Activated CD4-positive, alpha-beta T cell treated with anti-CD3 and anti-CD28 coated beads, Interleukin-10, Interleukin-2, amounts not matched to agents 100 ng/mL and 50 ng/mL, durations not matched to agents 16 hours and 8 hours (primary cell): ENCODE data around the gene NT5DC3.
"Not testable (repeated sequence)": the region's sequence is repeated elsewhere in the genome, so short reads cannot be mapped to it uniquely, and the experiment has no call there.

Experiments used
- DNase-seq: peaks from one replicate; pipeline ENCODE4 v3.0.0-alpha.2; 2020

The NT5DC3 gene

DNA sequence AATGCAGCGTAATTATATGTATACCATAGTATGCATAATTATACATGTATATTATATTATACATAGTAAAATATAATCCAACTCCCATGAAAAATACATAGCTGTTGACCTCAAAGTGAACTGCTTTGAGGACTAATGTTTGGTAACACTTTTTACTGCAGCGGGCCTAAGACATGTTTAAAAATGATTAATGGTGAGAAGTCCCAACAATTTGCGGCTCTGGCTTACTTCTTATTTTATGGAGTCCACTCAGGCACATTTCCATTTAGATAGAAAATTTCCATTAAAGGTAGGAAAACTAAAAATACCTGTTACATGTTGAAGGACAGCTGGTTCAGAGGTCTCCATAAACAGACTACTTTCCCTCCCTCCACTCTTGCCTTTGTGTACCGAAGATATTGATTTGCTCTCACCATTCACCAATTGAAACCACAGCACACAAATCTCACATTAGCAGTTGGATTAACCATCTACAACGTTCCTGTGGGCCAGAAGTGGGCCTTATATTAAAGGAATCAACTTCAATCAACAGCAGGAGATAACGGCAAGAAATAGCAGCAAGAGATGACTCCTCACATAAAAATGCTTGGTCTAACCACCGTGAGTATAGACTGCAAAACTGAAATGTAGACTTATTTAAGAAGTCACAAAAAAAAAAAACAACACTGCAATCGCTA lies 14.1 kb upstream of the NT5DC3 start:
- DNase-seq = no peak

DNA sequence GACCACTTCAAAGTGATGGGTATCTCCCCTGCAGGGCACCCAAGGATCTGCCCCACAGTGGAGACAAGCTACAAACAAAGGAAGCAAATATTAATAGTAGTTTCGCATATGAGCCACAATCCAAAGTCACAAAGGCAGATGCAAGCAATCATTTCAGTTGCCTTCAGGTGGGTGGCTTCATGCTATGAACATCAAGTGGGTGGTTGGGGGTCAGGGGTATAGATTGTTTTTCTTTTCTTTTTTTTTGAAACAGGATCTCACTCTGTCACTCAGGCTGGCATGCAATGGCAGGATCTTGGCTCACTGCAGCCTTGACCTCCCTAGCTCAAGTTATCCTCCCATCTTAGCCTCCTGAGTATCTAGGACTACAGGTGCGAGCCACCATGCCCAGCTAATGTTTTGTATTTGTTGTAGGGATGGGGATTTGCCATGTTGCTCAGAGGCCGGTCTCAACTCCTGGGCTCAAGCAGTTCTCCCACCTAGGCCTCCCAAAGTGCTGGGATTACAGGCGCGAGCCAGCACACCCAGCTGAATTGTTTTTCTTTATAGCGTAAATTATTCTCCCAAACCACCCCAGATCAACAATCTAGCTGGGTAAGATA lies 13.4 kb upstream of the NT5DC3 start:
- no peak for DNase-seq

DNA sequence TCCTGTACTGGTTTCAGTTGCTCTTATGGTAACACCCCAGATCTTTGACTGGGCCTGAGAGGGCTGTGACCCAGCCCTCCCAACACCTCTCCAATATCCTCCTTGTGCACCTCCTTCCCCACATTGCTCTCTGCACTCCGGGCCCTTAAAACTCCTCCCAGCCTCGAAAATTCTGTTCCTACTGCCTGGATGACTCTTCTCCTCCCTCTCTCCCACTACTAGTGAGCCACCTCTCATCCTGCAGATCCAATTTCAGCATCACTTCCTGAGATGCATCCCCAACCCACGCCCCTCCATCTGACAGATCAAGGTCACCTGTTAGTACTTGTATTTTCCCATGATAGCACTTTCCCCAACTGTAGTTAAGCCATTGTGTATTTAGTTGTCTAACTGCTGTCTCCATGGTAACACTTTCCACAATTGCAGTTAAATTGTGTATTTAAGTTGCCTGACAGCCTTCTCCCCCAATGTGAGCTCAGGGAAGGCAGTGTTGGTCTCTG lies 11.5 kb upstream of the NT5DC3 start:
- no peak for DNase-seq

DNA sequence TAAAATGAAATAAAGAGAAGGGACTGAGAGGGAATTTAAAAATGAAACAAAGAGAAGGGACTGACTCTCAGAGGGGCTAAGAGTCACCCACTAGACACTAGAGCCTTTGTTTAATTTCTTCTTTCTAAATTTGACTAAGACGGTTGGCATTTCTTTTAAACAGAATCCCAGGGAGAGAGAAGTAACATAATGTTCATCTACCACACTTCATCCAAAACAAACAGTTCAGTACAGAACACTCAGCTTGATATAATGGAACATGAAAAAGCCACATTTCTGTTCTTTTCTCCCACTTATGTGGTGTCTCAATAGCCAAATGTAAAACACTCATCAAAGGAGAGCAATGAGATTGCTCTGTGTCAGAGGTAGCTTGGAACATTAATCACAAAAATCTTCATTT lies 10.1 kb upstream of the NT5DC3 start:
- DNase-seq = no peak

DNA sequence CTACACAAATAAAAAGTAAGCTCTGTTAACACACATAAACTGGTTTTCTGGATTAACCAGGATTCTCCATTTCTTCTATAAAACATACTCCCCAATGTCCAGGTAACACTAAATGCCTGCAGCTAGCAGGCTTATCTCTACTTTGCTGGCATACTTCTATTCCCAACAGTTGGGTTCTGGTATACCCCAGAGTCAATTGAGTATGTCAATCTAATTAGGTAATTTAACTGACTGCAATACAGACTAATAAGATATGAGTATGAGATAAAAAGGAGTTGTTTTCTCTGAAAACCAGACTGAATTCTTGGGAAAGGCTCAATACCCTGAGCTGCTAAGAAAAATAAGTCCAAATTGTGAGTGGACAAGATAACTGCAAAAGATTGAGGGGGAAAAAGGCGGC lies 9.4 kb upstream of the NT5DC3 start:
- DNase-seq = no peak

DNA sequence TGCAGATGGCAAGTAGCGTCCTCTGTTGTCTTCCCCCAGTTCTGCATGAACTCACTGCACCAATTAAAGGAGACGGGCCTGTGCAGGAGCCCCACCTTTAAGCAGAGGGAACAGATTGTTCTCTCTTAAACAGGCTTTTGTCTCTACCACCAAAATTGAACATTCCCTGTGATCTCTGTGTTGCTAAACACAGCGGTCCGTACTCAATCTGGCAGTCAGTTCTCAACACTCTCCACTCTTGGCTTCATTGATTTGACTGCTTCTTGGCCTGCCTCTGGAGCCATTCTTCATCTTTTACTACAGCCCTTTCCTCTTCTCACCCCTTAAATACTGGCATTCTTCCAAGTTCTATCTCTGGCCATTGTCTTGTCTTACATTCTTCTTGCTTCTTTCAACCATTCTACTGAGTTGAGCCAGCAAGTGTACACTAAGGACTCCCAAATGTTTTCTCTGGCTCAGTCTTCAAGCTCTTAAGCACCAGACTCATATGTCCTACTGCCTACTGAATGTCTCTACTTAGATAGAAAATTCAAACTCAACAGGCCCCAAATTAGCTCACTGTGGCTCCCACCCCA lies 8.0 kb upstream of the NT5DC3 start:
- no peak for DNase-seq

DNA sequence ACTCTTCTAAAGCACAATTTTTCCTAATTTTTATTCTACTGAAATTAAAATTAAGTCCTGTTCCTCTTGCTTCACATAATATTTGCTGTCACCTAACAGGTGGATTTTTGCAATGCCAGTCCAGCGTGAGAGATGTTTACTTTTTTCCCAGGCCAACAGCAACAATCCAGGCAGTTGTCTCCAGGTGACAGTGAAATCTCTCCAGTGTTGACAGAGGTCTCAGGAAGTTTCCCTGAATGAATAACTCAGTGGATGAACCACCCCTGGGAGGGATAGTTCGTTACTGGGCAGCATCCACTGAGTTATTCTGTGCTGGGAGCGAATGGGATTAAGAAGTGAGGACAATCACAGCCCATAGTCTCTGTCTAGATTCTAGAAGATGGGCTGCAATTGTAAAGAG lies 7.1 kb upstream of the NT5DC3 start:
- no peak for DNase-seq

DNA sequence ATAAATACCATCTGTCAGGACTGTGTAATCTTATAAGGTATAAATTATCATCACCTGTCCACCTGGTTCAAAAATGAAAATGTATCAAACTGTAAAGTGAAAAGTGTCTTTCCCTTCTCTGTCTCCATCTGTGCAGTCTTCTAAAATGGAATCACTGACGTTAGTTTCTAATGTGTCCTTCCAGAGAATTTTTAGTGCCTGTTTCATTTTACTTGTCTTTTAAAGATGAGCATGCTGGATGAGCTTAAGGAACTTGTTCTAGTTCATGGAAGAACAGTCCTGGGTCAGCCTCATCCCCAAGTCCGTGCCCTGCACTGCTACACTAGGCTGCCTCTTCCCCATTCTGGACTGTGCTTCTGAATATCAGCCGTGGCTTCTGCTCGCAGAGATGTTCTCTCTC lies 5.4 kb upstream of the NT5DC3 start:
- DNase-seq = no peak

DNA sequence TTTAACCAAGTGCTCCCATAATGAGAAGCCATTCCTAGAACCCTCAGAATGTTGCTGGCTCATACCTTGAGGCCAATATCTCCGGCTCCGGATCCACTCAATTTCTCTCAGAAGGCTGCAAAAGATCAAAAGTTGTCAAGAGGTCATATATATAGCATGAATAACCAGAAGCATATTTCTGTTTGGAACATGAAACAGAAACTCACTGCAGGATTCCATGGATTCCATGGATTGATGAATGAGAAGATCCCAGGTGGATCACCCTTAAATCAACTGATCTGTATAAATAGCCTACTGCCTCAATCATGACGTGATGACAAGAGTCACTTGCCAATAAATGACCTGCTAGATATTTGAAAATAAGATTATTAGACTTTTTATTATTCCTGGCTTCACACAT lies 3.3 kb upstream of the NT5DC3 start:
- DNase-seq = no peak

DNA sequence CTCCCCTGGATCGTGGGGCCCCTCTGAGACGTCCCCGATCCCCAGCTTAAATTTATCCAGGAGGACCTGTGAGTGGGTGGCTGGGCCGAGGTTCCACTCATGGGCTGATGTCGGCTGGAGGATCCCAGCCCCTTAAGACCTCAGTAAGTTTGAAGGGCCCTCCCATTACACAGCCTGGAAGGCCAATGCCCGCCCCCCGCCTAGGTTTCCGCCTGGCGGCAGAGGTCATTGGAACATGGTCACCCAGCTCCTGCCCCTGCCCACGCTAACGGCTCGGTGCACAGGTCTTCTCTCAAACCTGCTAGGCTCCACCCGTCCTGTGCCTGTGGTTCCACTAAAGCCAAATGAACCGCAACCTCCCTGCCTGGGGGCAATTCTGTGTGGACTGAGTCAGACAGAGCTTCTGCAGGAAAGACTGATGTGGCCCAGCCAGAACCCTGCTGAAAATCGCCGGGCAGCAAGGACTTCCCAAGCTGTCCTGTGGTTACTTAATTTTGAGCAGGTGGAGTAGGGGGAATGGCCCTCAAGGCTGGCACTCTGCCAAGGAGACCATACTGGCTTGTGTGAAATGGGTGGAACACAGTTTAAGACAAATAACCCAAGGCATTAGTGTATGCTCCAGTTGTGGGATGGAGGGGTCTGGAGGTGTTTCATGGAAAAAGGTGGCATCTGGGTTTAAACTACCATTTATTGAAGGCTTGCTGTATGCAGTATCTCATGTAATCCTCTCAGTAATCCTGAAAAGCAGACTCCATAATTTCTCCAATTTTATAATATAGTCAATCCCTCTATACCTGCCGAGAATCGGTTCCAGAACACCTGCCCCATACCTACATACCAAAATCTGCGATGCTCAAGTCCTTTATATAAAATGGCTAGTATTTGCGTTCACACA lies 903 bp upstream of the NT5DC3 start:
- peak; percentile 61 for DNase-seq

DNA sequence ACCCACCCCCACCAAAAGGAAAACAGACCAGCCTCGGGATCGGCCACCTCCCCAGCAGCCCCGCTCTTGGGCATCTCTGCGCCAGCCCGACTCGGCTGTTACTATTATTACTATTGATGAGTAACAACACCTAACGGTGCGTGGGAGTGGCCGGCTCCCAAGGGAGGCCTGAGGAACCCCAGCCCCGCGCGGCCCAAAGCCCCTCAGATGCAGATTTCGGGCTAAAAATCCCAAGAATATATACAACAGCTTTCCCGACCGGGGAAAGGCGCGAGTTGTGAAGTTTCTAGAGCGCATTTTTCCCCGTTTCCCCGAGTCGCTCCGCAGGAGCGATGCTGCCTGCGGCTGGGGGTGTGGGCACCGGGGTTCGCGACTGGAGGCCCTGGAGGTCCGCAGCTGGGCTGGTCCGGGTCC lies 565 bp downstream of the NT5DC3 start:
- DNase-seq = peak; percentile 49

DNA sequence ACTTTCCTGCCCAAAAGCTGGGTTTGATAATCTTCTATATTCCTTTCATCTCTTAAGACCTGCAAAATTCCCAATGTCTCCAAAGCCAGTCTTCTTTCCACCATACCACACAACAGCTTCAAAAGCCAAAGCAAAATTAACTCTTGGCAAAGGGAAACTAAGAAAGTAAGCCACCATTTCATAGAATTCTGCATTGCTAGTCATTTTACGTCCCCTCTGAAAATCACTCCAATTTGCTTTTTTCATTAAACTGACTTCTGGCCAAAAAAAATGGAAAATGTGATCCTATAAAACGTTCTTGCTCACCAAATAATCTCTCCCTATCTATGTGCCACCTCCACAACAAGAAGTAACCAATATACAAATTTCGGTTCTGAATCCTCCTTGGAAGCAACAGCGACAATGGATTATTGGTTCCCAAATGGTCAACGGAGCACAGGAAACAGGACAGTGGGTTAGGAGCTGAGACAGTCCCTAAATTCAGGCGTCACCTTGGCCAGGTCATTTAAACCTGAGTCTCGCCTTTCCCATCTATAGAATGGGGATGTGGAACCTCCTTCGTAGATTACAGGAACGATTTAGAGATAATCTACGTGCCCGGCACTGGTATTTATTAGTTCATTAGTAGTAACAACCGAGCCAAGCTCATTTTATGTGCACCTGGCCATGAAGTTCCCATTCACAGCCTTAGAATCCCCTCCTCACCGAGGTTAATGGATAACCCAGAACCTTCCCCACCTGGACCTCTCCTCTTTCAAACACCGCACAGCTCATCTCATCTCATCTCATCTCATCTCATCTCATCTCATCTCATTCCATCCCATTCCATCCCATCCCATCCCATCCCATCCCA lies 1.2 kb downstream of the NT5DC3 start:
- no peak for DNase-seq

DNA sequence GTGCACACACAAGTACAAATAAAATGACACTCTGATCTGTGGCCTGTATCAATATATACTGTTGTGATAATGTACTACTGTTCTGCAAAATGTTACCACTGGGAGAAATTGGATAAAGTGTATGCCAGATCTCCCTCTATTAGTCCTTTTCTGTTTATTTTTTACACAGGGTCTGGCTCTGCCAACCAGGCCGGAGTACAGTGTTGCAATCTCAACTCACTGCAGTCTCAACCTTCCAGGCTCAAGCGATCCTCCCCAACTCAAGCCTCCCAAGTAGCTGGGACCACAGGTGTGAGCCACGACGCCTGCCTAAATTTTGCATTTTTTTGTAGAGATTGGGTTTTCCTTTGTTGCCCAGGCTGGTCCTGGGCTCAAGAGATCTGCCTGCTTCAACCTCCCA lies 1.9 kb downstream of the NT5DC3 start:
- DNase-seq = no peak

DNA sequence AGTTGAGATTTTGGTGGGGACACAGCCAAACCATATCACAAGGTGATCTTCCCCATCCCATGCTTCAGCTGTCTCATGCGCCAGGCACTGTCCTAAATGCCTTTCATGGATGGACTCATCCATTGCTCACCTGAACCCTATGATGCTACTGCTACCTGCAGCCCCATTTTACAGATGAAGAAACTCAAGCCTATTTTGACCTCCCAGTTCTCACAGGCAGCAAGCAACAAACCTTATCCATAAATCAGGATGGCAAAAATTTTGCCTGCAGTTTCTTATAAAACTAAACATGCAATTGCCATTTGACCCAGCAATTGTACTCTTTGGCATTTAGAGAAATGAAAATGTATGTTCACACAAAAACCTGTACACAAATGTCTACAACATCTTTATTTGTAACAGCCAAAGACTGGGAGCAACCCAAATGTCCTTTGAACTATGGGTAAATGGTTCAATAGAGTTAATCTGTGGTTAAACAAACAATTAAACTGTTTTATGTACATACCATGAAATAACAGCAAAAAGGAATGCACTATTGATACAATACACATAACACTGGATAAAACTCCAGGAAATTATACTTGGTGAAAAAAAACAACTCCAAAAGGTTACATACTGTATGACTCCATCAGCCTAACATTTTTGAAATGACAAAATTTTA lies 2.6 kb downstream of the NT5DC3 start:
- DNase-seq = no peak

DNA sequence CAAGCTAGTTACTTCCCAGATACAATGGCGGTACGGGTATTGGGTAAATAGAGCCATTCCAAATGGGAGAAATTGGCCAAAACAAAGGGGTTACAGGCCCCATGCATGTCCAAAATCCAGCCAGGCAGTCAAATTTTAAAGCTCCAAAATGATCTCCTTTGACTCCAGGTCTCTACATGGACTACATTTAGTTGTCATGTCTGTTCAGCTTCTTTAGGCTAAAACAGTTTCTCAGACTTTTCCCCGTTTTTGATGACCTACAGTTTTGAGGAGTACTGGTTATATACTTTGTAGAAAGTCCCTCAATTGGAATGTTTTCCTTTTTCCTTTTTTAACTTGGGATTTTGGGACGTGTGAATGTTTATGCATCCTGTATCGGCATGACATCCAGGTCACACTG lies 4.7 kb downstream of the NT5DC3 start:
- no peak for DNase-seq

DNA sequence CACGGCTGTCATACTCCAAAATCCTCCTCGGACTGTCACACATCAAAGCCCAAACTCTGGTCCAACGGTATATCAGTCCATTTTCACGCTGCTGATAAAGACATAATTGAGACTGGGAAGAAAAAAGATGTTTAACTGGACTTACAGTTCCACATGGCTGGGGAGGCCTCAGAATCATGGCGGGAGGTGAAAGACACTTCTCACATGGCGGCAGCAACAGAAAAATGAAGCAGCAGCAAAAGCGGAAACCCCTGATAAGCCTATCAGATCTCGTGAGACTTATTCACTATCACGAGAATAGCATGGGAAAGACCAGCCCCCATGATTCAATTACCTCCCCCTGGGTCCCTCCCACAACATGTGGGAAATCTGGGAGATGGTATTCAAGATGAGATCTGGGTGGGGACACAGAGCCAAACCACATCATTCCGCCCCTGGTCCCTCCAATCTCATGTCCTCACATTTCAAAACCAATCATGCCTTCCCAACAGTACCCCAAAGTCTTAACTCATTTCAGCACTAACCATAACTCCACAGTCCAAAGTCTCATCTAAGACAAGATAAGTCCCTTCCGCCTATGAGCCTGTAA lies 5.2 kb downstream of the NT5DC3 start:
- DNase-seq = not testable (repeated sequence)

DNA sequence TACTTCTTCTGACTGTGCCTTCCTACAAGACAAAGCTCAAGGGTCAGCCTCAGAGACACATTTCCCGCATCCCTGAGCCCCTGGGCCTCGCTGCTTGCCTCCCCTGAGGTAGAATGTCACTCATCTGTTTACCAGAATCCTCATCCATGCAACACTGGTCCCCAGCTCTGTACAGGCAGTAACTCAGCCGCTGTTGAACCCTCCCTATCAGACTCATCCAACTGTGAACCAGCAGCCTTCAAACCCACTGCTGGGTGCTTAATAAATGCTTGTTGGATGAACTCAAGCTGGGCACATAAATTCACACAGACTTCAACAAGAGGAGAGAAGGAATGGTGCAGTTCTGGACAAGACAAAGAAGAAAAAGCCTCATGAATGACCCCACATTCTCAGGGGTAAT lies 6.1 kb downstream of the NT5DC3 start:
- DNase-seq = no peak

DNA sequence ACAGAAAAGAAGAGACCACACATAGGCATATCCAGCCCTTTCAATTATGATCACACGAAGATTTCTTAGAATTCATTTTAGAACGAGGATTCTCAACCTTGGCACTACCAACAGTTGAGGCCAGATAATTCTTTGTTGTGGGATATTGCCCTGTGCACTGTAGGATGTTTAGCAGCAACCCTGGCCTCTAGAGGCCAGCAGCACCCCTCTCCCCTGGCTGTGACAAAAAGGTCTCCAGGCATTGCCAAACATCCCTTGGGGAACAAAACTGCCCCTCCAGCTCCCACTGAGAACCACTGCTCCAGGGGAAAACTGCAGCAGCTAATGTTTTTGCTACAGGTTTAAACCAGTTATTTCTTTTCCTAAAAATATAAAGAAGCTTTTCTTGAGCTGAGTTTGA lies 7.1 kb downstream of the NT5DC3 start:
- no peak for DNase-seq

DNA sequence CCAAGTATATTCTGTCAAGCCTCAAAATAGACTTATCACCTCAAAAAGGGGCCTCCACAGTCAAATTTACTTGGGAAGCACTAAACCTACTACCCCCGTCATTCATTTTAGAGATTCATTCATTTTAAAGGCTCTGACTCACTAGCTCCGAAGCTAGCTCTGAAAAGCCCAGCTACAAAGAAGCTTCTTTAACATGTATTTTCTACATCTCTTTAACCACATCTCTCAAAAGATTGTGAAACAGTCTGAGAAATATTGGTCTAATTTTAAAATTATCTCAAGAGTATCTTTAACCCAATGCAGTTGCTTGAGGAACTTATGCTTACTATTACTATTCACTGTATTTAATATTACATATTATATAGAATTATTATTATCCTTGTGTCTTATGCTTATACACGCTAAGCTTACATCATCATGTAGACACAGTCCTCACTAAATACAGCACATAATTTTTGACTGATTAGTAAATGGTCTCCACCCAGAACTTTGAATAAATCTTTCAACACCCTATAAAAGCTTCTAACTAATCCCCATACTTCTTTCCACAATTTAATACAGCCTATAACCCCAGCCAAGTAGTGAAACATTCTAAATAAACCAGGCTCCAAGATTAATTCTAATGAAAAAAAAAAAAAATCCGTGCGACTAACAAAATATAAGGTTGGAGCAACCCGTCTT lies 7.8 kb downstream of the NT5DC3 start:
- no peak for DNase-seq

DNA sequence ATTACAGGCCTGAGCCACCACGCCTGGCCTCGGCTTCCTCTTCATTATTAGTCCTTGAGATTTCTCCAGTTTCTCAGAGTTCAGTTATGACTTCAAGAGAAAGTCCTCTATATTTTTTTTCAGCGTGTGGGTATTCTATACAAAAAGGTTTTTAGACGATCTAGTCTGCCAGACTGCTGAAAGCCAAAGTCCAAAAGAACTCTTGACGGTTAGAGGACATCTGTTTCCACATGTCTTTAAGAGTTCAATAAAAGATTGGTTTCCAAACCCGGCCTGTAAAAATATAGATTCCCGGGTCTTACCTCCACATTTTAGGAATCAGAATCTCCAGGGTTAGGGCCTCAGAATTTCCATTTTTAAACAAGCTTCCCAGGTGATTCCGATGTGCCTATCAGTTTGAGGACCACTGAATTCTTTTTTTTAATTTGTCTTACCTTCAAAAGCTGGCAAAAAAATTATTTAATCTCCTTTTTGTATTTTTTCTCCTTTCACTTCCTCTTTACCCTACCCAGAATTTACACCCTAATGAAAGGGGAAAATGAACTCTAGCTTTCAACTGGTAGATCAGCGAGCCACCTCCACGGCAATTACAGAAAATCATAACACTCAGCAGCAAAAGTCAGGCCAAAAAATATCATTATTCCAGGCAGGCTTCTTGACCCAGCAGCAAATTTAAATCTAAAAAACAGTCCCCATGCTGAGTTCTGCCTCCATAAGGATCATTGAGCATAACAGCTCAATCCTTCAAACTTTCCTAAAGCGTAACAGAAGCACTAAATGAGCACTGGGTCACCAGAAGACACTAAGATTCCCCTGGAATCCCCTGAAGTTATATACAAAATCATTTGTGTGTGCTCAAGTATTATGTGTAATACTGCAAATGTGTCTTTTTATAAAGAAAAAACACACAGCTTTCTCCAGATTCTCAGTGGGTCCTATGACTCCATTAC lies 8.7 kb downstream of the NT5DC3 start:
- DNase-seq = no peak
